HG03060 (cell line): ENCODE data around the gene DYDC2.

Source experiments
- ATAC-seq: cut with Tn5 transposase; IDR thresholded peaks from one replicate; pipeline ENCODE4 v1.9.1; 2021; ENCODE audit warnings: low read depth, moderate number of reproducible peaks; ENCODE audit not compliant: unreplicated experiment

The DYDC2 gene

DNA sequence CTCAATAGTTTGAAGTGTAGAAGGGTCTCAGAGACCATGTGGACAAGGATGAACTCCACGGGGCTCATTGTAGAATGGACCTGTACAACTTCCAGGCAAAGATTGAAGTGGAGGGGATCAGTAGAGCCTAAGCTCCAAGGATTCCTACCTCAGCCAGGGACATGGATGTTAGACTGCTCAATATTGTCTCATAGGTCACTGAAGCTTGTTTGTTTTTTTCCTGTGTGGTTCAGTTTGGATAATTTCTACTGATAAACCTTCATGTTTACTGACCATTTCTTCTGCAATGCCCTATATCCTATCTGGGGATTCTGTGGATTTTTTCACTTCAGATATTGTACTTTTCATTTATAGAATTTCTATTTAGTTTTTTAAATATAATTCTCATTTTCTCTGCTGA lies 8.9 kb downstream of the DYDC2 start:
- no peak for ATAC-seq

DNA sequence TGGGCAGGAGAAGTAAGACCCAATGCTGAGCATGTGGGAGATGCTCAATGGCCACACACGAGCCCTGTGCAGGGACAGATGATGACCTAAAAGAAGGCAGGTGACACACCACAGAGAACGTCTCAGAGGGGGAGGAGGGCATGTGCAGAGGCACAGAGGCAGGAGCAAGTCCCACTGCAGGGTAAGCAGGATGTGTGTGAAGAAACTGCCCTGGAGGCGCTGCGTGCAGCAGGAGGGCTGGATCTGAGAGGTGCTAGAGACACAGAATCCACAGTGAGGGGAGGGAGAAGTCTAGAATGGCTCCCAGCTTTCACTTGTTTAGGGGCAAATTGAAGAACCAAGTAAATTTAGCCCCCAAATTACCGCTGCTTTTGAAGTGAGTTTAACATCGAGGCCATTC lies 14.9 kb downstream of the DYDC2 start:
- ATAC-seq: no peak

- ATAC-seq: no peak
Measured at GRCh38 chr10:80372675-80373074, 16.1 kb downstream of the DYDC2 start.

DNA sequence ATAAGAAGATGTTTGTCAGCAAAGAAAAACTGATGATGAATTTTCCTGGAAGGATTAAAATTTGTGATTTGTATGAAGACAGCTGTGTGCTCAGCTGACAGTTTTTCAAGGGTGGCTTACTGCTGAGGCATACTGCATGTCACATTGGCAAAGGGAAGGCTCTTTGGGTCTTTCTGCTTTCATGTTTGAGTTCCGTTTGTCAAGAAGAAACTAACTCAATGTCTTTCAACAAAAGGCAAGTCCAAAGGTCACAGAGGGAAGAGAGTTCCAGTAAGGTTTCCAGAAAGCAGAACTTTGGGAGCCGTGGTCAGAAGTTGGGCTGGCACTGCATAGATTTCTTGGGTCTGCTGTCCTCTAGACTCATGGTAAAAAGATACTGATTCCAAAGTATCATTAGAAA lies 16.9 kb downstream of the DYDC2 start:
- no peak for ATAC-seq

GRCh38 chr10:80379701-80380100 lies 23.1 kb downstream of the DYDC2 start:
- ATAC-seq: no peak

DNA sequence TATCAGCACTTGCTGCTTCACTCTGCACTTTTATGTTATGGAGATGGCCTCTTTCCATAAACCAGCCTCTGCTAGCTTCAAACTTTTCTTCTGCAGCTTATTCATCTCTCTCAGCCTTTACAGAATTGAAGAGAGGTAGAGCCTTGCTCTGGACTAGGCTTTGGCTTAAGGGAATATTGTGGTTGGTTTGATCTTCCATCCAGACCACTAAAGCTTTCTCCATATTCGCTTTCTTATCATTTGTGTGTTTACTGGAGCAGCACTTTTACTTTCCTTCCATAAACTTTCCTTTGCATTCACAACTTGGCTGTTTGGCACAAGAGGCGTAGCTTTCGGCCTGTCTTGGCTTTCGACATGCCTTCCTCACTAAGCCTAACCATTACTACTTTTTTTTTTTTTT lies 23.6 kb downstream of the DYDC2 start:
- no peak for ATAC-seq

- peak; percentile 59 for ATAC-seq
Measured at GRCh38 chr10:80382989-80383388, 26.4 kb downstream of the DYDC2 start.

DNA sequence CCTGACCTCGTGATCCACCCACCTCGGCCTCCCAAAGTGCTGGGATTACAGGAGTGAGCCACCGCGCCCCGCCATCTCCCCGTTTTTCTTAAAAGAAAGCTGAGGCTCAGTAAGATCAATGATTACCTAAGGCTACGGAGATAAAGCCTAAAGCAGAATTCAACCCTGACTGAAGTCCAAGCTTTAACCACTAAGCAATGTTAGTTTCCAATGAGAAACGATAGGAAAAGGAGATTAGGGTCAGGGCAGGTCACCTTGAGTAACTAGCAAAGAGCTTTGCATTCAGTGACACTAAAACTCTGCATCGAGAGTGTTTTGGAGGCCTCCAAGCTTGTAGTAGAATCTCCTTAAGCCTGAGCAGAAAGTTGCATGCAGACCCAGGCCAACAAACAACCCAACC lies 34.2 kb downstream of the DYDC2 start:
- ATAC-seq: no peak

- ATAC-seq: no peak
Measured at GRCh38 chr10:80392250-80392649, 35.7 kb downstream of the DYDC2 start.

DNA sequence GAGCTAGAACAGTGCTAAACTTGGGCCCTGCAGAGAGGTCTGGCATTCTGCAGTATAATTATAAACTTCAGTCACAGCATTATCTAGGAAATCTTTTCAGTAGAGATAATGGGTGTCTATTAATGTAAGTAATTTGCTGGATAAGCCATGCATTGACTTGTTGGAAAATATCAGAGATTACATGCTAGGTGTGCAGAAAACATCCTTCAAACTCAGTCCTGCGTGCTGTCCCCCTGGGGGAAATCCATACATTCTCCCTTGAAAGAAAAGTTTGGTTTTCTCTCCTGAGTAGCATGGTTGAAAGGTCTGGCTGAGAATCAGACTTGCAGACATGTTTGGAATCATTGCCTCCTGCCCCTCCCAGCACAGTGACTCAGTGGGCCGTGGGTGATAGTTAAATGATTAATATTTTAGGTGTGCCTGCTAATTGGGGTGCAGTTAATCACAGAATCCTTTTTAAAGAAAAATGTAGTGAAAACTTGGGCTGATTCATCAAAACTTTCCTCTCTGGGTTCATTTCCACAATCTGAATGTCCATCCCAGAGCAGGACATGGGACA lies 37.9 kb downstream of the DYDC2 start:
- ATAC-seq: no peak

DNA sequence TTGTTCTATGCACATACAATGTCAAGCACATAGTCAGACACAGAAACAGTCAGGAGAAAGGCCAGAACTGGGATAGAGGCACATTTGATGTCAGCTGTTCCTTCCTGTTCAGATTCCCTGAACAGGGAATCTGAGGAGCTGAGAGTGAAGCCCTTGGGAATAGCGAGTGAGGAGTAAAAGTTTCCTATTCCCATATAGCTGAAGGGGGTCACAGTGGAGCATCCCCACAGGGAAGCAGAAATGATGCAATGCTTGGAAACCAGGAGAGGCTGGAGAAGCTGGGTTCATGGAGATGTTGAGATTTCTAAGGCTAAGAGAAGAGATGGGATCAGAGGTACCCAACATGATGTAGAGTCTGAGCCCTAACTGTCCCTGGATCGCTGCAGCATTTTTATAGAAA lies 40.4 kb downstream of the DYDC2 start:
- no peak for ATAC-seq

GRCh38 chr10:80400136-80400804 lies 43.7 kb downstream of the DYDC2 start:
- ATAC-seq: no peak

GRCh38 chr10:80405035-80405434 lies 48.5 kb downstream of the DYDC2 start:
- no peak for ATAC-seq

DNA sequence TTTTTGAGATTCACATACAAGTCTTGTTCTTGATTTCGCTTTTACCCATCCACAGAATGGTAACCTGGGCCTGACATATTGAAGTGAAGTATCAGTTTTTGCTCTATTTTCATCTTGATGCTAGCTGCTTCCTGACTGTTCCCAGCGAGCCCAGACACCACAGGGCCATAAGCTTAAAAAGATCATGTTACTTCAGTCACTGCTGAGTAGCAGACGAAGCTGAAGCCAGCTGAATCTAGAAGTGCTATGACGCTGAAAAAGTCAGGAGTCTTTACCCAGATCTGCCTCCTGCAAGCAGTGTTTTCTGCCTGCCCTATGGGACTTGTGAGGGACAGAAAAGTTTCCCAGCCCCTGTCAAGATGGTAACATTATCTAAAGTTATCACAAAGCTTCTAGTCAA lies 49.0 kb downstream of the DYDC2 start:
- no peak for ATAC-seq

- ATAC-seq: no peak
Measured at GRCh38 chr10:80406204-80406603, 49.6 kb downstream of the DYDC2 start.

GRCh38 chr10:80407812-80408241 lies 51.2 kb downstream of the DYDC2 start:
- ATAC-seq: peak; percentile 9

- ATAC-seq: peak; percentile 72
Measured at GRCh38 chr10:80408242-80409101, 51.9 kb downstream of the DYDC2 start, which contains the start of gene PRXL2A. Gene PRXL2A, plus strand, starts transcription at chr10:80408551. Its CDS starts 11,917 bp downstream, at chr10:80420468.

DNA sequence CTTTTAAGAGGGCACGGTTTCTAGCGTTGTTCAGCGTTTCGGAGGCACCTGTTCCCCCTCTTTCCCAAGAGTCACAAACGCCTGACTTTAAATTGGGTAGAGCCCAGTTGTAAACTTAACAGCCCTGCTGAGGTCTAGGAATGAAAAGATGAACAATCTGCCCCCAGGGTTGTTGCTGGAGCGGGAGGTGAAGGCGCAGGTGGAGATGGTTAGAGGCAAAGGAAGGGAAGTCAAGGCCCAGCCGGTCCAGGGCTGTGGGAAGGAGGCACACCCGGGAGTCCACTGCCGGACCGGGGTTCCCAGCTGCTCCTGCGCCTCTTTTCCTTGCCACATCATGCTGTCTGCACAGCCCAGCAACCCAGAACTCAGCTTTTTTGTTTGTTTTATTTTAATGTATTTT lies 52.5 kb downstream of the DYDC2 start:
- ATAC-seq: no peak

GRCh38 chr10:80410122-80410521 lies 53.5 kb downstream of the DYDC2 start:
- no peak for ATAC-seq

DNA sequence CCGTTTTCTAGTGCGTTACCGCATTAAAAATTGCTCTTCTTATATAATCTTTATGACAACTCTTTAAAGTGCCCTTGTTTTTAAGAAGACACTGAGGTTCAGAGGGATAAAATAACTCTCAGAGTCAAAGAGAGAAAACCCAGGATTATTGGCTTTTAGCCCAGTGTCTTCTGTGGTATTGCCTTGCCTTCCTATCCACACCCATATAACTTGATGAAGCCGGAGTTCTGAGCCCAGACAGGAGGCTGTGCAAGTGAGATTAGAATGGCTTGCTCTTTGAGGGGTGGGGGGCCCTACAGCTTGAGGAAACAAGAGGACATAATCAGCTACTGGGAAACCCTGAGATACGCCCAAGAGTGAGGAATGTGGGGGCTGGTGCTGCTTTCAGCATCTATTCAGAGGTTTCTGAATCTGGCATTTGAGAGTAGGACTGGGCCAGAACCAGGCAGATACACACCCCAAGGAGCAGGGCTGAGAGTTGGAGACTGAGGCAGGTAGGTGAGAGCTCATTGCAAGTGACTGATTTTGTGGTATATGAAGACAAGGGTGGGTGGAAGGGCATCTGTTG lies 54.1 kb downstream of the DYDC2 start:
- no peak for ATAC-seq

GRCh38 chr10:80411267-80411668 lies 54.7 kb downstream of the DYDC2 start:
- ATAC-seq: no peak
